Right lung (tissue), 5 donors: ENCODE data around the gene CDK9. TPM values are rescaled to one million over a fixed set of nuclear protein-coding genes. Genes with fewer than 3 reads are reported as not detected.
A peak's percentile ranks its signal among the peaks of the same experiment; 100 is the strongest.
"Not testable (repeated sequence)": the region's sequence is repeated elsewhere in the genome, so short reads cannot be mapped to it uniquely, and the experiment has no call there.

Source experiments
- DNase-seq, 2 donors: peaks; one replicate each; pipeline ENCODE4 v3.0.0-alpha.2; 2013
- polyA plus RNA-seq, 5 donors: library from polyadenylated mRNA; unstranded; fragments of 120-200 nt; gene quantifications; one replicate each; pipeline versions ENCODE4 v1.2.1 to v1.2.3, GENCODE V29; 2013; ENCODE audit warnings: inconsistent platforms in 1 of 5, low replicate concordance in 1 of 5; ENCODE audit not compliant: insufficient read length in 5 of 5, insufficient read depth in 1 of 5

CDK9 gene
- polyA plus RNA-seq, 5 donors: 47.8 to 70.4 (median 62.3) TPM

DNA sequence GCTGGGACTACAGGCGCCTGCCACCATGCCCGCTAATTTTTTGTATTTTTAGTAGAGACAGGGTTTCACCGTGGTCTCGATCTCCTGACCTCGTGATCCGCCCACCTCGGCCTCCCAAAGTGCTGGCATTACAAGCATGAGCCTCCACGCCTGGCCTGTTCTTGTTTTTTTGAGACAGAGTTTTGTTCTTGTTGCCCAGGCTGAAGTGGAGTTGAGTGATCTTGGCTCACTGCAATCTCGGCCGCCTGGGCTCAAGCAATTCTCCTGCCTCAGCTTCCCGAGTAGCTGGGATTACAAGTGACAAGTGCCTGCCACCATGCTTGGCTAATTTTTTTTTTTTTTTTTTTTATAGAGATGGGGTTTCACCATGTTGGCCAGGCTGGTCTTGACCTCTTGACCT is 29.1 kb upstream of the CDK9 start:
- DNase-seq: not testable (repeated sequence)

DNA sequence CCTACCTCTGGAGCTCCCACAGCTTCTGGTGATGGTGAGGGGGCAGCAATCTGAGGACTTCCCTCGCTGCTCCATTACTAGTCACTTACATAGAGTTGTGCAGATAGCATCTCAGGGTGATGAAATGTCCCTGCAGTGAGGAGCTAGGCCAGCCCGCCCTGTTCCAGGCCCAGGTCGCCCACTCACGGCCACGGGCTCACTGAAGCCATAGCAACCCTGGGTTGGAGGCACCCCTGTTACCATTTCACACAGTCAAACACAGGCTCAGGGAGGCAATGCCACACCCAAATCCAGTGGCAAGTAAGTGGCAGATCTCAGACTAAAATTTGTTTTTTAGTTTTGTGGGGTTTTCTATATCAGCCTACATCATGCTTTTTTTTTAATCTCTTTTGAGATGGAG is 27.0 kb upstream of the CDK9 start:
- no peak for DNase-seq

DNA sequence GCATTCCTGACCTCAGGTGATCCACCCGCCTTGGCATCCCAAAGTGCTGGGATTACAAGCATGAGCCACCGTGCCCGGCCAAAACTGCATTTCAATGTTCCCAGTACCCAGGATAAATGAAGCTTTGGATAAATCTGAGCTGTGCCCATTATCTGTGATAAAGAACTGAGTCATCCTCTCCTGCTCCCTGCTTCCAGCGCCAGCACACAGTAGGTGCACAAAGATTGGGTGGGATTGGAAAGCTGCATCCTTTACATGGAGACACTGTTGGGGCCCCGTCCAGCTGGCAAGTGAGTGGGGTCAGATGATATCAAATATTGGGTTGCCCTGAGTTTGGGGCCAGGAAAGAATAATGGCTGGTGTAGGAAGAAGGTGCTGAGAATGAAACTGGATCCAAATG is 24.8 kb upstream of the CDK9 start:
- no peak for DNase-seq

DNA sequence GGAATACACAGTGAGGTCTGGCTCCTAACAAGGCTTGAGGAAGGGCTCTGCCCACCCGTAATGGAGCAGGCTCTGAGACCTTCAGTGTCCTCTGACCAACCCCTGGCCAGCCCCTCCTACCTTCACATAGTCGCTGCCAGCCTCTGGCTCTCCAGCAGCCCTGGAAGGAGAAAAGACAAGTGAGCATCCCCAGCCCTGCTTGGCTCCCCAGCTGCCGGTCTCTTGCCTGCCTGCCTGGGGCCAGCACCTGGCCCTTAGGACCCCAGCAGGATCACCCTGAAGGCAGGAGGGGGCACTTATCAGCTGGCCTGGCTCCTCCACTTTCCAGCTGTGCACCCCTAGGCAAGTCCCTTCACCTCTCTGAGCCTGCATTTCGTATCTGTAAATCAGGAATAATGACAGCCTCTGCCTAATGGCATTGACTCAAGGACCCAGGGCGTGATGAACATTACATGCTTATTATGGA is 24.3 kb upstream of the CDK9 start:
- no peak for DNase-seq

DNA sequence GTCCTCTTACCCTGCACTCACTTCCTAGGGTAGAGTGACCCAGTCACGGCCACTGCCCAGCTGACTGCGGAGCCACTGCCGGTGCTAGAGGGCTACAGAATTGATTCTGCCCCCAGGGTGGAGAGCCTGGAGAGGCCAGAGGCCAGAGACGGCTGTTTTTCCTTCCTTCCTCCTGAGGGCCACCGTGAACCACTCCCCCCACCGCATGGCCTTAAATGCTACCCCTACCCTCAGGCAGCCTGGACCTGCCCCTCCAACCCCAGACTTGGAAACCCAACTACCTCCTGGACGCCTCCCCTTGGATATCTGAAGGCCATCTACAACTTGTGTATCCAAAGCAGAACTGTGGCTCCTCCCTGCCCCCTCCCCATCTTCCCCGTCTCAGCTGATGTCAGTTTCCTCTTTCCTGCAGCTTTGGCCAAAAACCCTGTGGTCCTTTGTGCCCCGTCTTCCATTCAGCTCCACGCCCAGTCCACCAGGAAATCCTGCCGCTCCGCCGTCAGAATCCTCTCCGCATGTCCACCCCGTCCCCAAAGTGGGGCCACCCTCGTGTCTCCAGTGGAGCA is 23.6 kb upstream of the CDK9 start:
- no peak for DNase-seq

DNA sequence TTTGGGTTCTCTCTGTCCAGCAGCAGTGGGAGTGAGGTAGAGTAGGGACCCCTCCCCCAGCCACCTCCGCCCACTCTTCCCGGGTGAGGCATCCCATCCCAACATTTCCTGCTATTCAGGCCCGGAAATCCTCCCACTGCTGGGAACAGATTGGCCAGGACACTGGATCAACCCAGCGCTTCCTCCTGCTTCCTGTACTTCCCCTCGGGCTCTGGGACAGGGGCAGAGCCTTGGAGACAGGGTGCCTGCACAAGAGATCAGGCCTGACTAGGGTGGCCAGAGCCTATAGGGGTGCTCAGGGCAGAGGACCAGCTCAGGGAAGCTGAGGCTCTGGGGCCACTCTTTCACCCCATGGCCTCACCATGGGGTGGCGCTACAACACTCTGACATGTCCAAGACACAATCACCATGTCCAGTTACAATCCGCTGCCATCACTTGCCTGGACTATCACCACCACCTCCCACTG is 21.9 kb upstream of the CDK9 start:
- DNase-seq: no peak

DNA sequence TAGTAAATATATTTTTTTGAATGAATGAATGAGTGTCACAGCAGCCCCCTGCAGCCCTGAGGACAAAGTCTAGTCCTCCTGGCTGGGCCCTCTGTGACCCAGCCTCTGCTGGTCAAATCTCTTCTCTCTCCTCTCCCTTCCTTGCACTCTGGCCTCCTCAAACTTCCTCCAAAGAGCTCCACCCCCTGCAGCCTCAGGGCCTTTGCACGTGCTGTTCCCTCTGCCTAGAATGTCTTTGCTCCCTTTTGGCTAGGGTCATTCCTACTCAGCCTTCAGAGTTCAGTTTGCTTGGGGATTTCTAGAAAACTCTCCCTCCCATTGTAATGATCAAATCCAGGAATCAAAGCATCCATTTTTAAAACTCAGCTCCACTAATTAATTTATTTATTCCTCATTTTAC is 20.4 kb upstream of the CDK9 start:
- no peak for DNase-seq

DNA sequence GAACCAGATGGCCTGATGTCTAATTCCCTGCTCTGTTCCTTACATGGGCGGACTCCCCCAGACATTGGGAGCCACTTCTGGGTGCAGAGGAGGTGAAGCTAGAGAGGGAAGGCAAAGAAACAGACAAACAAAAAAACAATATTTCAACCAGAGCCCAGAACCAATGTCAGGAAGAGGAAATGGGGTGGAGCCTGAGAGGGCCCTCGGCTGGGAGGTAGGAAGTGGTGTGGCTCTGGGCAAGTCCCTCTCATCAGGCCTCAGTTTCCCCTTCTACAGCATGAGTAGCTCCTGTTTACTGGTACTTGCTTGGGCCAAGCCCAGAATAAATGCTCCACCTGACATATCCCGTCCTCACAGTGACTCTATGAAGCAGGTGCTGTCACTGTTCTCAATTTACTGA is 18.4 kb upstream of the CDK9 start:
- DNase-seq: no peak

DNA sequence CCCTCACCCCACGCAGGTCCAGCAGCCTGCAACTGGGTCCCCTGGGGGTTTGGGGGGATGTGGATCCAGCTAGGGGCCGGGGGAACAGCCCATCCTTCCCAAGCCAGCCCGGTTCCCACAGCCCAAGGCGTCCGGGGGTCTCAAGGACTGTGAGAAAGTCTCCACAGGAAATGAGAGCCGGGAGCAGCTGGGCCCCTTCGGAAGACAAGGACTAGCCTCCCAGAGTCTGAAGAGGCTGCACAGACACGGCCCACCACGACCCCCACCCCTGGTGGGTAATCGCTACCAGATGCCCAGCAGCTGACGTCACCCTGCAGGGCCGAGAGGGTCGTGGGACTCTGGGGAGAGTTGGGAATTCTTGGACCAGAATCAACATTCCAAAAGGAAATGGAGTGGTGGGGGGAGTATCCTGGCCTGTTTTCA is 17.9 kb upstream of the CDK9 start:
- no peak for DNase-seq

DNA sequence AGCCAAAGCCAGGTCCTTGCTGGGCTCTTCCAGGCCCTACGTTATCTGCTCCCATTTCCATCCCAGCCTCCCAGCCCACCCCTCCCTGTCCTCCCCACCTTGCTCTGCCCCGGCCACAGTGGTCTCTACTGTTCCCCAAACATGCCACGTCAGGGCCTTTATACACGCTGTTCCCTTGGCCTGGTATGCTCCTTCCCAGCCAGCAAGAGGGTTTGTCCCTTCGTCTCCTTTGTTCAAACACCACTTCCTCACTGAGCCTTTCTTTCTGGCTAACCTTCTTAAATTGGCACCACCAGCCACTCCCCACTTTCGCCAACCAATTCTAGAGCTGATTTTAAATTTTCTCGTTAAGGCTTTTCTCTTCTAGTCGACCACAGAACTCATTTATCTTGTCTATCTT is 17.1 kb upstream of the CDK9 start:
- no peak for DNase-seq

DNA sequence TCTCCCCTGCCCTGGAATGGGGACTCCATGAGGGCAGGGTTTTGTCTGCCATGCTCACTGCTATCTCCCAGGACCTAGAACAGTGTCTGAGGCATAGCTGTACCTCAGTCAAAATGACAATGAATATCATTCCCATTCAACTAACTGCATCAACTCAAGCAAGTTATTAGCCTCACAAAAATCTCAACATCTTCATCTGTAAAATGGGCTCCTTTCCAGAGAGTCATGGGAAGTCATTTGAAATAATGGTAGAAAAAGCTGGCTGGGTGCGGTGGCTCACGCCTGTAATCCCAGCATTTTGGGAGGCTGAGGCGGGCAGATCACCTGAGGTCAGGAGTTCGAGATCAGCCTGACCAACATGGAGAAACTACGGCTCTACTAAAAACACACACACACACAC is 16.7 kb upstream of the CDK9 start:
- DNase-seq: no peak

DNA sequence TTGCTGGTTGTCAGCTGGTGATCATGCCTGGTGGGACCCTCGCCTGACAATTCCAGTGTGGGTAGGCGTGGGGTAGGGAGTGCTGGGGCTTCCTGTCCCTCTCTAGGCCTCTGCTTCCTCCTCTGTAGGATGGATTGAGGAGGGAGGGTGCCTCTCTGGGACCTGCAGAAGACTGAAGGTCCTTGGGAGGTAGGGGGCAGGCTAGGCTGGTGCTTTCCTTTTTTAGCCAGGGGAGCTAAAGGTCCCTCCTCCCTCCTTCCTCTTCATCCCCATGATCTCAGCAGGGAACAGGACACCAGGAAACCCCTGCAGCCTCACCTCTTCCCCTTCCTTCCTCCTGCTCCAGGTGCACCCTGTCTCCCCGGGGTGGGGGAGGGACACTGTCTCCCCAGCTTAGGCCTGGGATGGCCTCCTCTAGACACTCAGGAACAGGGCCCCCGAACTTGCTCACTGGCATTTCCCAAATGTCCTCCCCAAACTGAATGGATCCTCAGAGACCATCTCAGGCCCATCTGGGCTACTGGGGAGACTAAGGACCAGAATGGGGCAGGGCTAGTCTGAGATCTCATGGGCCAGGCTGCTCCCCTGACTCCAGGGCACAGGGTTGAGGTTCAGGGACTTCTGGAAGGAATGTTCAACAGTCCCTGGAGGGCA is 15.8 kb upstream of the CDK9 start:
- DNase-seq: no peak

DNA sequence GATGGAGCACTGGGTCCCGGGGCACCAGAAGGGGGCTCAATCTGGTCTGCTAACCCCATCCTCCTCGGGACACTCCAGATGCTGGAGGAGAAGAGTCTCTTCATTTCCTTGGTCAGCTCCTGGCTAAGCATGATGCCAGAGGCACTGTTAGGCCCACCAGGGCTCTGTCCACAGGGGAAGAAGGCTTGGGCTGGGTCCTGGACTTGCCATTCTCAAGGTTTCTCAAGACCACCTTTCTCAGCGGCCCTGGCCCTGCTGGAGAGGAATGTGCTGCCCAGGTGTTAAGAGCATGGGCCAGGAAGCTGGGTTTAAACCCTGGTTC is 15.3 kb upstream of the CDK9 start:
- DNase-seq: no peak

DNA sequence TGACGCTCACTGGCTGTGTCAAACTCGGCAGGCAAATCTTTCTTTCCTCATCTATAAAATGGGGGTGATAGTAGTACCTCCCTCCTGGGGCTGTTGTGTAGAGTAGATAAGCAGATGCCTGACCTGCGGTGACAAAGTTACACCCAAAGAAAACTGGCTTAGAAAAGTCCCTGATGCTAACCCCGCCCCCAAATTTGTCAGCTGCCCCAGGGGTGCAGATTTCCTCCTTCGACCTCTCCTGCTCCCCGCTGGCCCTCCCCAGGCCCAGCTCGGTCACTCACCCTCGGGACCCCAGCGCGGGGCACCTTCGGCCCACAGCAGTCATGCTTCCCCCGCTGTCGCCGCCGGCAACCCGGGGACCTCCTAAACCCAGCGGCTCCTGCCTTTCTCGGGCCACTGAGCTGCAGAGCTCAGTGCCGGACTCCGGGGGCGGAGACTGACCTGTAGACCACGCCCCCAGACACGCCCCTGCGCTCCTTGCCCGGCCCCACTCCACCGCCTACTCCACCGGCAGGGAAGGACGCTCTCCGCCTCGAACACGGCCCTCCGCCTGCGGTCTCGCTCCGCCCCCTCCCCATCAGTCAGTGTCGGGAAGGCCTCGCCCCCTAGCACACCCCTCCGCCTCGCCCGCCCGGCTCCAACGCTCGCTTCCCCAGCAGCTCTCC is 14.8 kb upstream of the CDK9 start:
- DNase-seq: peak; percentile 97

DNA sequence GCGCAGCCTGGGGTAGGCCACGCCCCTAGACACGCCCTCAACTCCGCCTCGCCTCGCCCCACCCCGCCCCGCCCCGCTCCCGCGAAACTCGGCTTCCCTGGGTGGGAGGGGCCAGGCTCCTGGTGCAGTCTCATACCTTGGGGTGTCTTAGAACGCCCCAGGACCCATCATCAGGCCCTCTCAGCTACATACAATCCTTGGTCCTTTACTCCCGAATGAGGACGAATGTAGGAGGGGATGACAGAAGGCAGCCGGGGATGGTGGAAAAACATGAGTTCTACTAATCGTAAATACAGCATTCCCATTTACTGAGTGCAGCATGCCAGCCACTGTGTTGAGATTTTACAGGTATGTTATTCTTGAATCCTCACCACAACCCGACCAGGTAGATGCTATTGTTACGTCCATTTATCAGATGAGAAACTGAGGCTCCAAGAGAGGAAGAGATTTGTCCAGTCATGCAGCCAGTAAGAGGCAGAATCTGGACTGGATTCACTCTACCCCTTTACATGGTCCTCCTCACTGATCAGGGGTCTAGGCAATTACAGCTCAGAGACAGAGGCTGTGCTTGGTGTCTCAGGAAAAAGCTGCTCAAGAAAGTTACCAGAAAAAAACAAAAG is 14.2 kb upstream of the CDK9 start:
- DNase-seq: no peak

DNA sequence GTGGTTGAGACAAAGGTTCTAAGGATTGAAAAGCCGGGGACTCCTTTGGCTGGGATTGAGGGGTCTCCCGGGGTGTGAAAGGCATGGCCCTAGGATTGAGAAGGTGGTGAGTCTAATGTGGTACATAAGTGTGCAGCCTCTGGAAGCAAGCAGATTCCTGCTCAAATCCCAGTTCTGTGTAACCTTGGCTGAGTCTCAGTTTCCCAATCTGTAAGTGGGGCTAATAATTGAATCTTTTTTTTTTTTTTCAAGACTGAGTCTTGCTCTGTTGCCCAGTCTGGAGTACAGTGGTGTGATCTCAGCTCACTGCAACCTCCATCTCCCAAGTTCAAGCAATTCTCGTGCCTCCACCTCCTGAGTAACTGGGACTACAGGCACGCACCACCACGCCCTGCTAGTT is 13.2 kb upstream of the CDK9 start:
- DNase-seq: no peak

DNA sequence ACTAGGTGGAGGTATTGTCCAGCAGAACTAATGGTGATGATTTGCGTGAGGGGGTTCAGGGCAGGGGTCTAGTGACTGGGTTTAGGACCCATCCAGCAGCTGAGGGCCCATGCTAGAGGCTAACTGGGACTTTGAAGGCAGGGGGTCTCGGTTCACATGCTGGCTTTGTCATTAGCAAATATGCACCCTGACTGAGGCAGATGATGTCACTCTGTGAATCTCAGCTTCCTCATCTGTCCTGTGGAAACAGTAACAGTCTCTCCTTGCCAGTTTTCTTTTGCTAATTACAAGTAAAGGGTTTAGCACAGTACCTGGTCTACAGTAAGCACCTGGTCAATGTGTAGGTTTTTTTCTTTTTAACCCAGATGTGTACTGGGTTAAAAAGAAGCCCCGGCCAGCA is 12.6 kb upstream of the CDK9 start:
- DNase-seq: no peak

DNA sequence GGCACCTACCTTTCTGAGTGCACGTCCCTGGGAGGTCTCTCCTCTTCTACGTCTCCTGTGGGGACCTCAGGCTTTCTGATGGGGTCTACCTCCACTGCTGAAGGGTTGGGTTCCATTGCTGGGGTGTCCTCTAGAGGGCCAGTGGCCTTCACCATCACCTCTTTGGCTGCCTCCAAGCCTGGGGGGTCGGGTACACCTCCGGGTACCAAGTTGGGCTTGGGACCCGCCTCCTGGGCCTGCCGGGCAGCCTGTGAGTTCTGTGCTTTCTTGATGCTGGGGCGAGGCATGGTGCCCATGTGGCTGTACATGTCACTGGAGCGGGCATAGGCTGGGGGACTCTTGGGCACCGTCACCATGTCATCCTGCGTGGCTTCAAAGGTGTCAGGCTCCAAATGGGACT is 11.9 kb upstream of the CDK9 start:
- DNase-seq: no peak

DNA sequence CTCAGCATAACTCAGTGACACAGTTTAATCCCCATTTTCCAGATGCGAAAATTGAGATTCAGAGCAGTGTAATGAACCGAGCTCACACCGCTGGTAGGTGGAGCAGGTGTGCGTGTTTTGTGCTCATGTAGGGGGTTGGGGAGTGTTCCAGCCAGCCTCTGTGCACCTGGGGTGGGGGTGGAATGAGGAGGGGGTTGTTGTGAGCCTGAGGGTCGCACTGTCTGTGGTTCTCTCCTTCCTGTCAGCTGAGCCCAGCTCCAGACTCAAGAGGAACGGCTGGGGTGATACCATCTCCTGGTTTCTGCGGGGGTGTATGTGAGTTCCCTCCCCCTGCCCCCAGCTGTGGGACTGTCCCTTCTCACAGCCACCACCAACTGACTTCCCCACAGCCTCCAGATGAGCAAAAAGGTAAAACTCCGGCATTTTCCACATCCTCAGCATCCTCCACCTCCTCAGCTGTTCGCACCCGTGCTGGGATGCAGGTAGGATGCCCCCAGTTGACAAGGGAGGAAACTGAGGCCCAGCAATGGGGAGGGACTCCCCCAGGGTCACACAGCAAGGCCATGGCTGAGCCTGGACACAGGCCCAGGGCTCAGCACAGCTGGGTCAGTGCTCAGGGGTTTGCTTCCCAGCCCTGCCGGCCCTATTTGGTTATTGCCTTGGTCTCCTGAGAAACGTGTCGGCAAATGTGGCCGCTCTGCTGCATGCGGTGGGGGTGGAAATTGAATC is 9.5 kb upstream of the CDK9 start:
- no peak for DNase-seq

DNA sequence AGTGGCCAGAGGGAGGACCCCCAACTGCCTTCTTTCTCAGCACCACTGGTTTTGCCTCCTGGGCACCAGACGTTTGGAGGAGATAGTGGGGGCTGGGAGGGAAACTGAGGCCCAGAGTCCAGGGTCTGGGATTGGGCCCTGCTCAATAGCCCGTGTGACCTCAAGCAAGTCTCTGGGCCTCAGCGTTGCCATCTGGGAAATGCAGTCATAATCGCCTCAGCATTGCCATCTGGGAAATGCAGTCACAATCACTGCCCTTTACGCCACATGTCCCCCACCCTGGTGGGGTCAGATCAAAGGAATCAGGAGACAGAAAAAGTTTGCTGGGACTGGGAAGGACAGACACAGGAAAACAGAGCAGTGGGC is 8.9 kb upstream of the CDK9 start:
- no peak for DNase-seq

DNA sequence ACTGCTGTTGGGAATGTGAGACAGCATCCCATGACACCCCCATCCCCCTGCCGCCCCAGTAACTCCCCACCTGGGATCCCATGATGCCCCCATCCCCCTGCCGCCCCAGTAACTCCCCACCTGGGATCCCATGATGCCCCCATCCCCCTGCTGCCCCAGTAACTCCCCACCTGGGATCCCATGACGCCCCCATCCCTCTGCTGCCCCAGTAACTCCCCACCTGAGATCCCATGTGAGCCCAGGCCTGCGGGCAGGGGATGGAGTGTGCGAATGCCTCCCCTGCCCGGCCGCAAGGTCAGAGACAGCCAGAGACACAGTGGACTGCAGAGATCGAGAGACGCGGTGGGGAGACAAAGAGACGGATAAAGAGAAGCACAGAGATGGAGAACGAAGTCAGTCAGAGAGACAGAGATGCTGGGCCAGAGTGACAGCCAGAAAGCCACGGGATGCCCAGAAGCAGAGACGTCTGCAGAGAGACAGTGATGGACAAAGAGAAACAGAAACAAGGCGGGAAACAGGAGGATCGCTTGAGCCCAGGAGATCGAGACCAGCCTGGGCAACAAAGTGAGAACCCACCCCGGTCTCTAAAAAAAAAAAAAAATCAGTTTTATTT is 8.4 kb upstream of the CDK9 start:
- no peak for DNase-seq
